GM23338 (cell line): ENCODE measurements around the gene DOCK7. TPM values are rescaled to one million over a fixed set of nuclear protein-coding genes. Genes with fewer than 3 reads are reported as not detected.
A peak's percentile ranks its signal among the peaks of the same experiment; 100 is the strongest.

Experiments used
- ATAC-seq: fragments of 200-7000 bp; cut with Tn5 transposase; 3 replicates; pipeline ENCODE4 v1.9.1; 2020
- DNase-seq: peaks from one replicate; pipeline ENCODE4 v3.0.0-alpha.2; 2015; ENCODE audit warnings: low spot score
- H2AFZ ChIP-seq: fragments of 200-600 bp; sonication (generic); 2 replicates; pipeline ENCODE4 v1.8.0; 2016; ENCODE audit warnings: antibody characterized with exemption, mild to moderate bottlenecking, moderate library complexity
- H3F3A ChIP-seq: fragments of 200-600 bp; sonication (generic); replicated peaks from 2 replicates; pipeline ENCODE4 v1.8.0; 2017; ENCODE audit warnings: antibody characterized with exemption, mixed run types, low read depth
- H3K27ac ChIP-seq: fragments of 200-600 bp; sonication (generic); 2 replicates; pipeline ENCODE4 v1.6.1; 2016; ENCODE audit warnings: low read depth
- H3K27me3 ChIP-seq: fragments of 200-600 bp; sonication (generic); 2 replicates; pipeline ENCODE4 v1.8.0; 2016; ENCODE audit warnings: mild to moderate bottlenecking, mixed run types, moderate library complexity; ENCODE audit not compliant: insufficient read depth
- H3K36me3 ChIP-seq: fragments of 200-600 bp; sonication (generic); 2 replicates; pipeline ENCODE4 v1.8.0; 2016; ENCODE audit warnings: mild to moderate bottlenecking; ENCODE audit not compliant: insufficient read depth
- H3K4me1 ChIP-seq: fragments of 200-600 bp; sonication (generic); 2 replicates; pipeline ENCODE4 v1.8.0; 2016; ENCODE audit warnings: mild to moderate bottlenecking, moderate library complexity; ENCODE audit not compliant: insufficient read depth
- H3K4me2 ChIP-seq: fragments of 200-600 bp; sonication (generic); 2 replicates; pipeline ENCODE4 v1.7.1; 2017; ENCODE audit warnings: mixed run types
- H3K4me3 ChIP-seq: fragments of 200-600 bp; sonication (generic); 2 replicates; pipeline ENCODE4 v1.6.1; 2016; ENCODE audit warnings: mixed run types
- H3K79me2 ChIP-seq: fragments of 200-600 bp; sonication (generic); replicated peaks from 2 replicates; pipeline ENCODE4 v1.8.0; 2017; ENCODE audit warnings: mild to moderate bottlenecking; ENCODE audit not compliant: insufficient read depth
- H3K9me2 ChIP-seq: fragments of 200-600 bp; sonication (generic); 2 replicates; pipeline ENCODE4 v1.8.0; 2017; ENCODE audit not compliant: insufficient read depth
- H4K20me1 ChIP-seq: fragments of 200-600 bp; sonication (generic); replicated peaks from 2 replicates; pipeline ENCODE4 v1.8.0; 2017; ENCODE audit warnings: mild to moderate bottlenecking; ENCODE audit not compliant: insufficient read depth
- H3K27ac Mint-ChIP-seq: 2 replicates; pipeline ENCODE4 v1.8.0; 2020; ENCODE audit warnings: inconsistent platforms, mild to moderate bottlenecking, moderate library complexity, mixed read lengths
- H3K27me3 Mint-ChIP-seq: 3 replicates; pipeline ENCODE4 v1.8.0; 2022; ENCODE audit warnings: low read depth, mild to moderate bottlenecking, moderate library complexity, mixed read lengths, inconsistent platforms; ENCODE audit not compliant: insufficient read depth, poor library complexity
- H3K36me3 Mint-ChIP-seq: 3 replicates; pipeline ENCODE4 v1.8.0; 2021; ENCODE audit warnings: low read depth, mild to moderate bottlenecking, inconsistent platforms, moderate library complexity, mixed read lengths
- H3K4me1 Mint-ChIP-seq: 3 replicates; pipeline ENCODE4 v1.8.0; 2020; ENCODE audit warnings: mild to moderate bottlenecking, inconsistent platforms, mixed read lengths
- H3K4me3 Mint-ChIP-seq: 3 replicates; pipeline ENCODE4 v1.8.0; 2021; ENCODE audit warnings: moderate library complexity, mild to moderate bottlenecking, inconsistent platforms, mixed read lengths
- H3K9me3 Mint-ChIP-seq: 3 replicates; pipeline ENCODE4 v1.8.0; 2020; ENCODE audit warnings: moderate library complexity, mild to moderate bottlenecking, inconsistent platforms, mixed read lengths
- CREB1 ChIP-seq: fragments of 250-450 bp; sonication (Bioruptor Pico); IDR thresholded peaks from 2 replicates; pipeline ENCODE4 v1.5.0; 2020; ENCODE audit warnings: low read depth, mild to moderate bottlenecking, moderate library complexity
- EZH2 ChIP-seq: fragments of 200-600 bp; sonication (generic); IDR thresholded peaks from one replicate; pipeline ENCODE4 v1.8.0; 2017; ENCODE audit warnings: antibody characterized with exemption, mild to moderate bottlenecking, low read depth; ENCODE audit not compliant: unreplicated experiment
- EZH2phosphoT487 ChIP-seq: fragments of 200-600 bp; sonication (generic); IDR thresholded peaks from one replicate; pipeline ENCODE4 v1.8.1; 2018; ENCODE audit warnings: antibody characterized with exemption; ENCODE audit not compliant: unreplicated experiment
- JUNB ChIP-seq: IDR thresholded peaks from one replicate; pipeline ENCODE4 v1.6.1; 2016; ENCODE audit warnings: antibody characterized with exemption; ENCODE audit not compliant: unreplicated experiment
- NANOG ChIP-seq: IDR thresholded peaks from 2 replicates; pipeline ENCODE4 v1.6.1; 2016; ENCODE audit warnings: antibody characterized with exemption, borderline replicate concordance
- POLR2AphosphoS5 ChIP-seq: IDR thresholded peaks from 2 replicates; pipeline ENCODE4 v1.6.1; 2016; ENCODE audit warnings: antibody characterized with exemption, low read depth
- ZNF114 ChIP-seq: fragments of 250-450 bp; sonication (Bioruptor Pico); IDR thresholded peaks from 2 replicates; pipeline ENCODE4 v1.5.0; 2020; ENCODE audit warnings: mild to moderate bottlenecking, moderate library complexity
- ZNF462 ChIP-seq: fragments of 250-450 bp; sonication (Bioruptor Pico); IDR thresholded peaks from 2 replicates; pipeline ENCODE4 v1.5.0; 2020; ENCODE audit warnings: mild to moderate bottlenecking, moderate library complexity
- polyA plus RNA-seq: library from polyadenylated mRNA; unstranded; fragments of >200 nt; fragmentation: Nextera tagmentation; extraction: Ambion mirVana; gene quantifications from 2 replicates; pipeline ENCODE4 v1.2.1, GENCODE V29; 2016
- total RNA-seq: library from RNA; depleted of rRNA; stranded (reverse); fragments of >200 nt; shearing (Covaris generic); gene quantifications from 2 replicates; pipeline ENCODE4 v1.2.3, GENCODE V29; 2014
- TF ChIP-seq, protein P1 (sequence below): IDR thresholded peaks from one replicate; pipeline ENCODE4 v1.6.1; 2018; ENCODE audit warnings: antibody characterized with exemption; ENCODE audit not compliant: unreplicated experiment

Gene DOCK7
- total and polyA plus RNA-seq, 2 experiments from 2014 or later: 20.5 to 37.3 TPM

- TF ChIP-seq ZNF462 (no peak), EZH2phosphoT487 (no peak), POLR2AphosphoS5 (no peak)
Measured at GRCh38 chr1:62439652-62440371, 248.4 kb downstream of the DOCK7 start (continued).

- peak overlapping the region; percentile 89 for H3K4me3 Mint-ChIP-seq
- Histone ChIP-seq H3K79me2 (peaks cover 60% of the 10 kb centered on the region), H3K4me1 (peaks cover 16% of the 10 kb centered on the region), H2AFZ (no peak overlapping the region), H3K9me2 (no peaks in the 10 kb centered on the region), H3K4me3 (peak overlapping the region; percentile 87), H3K36me3 (peaks cover 4% of the 10 kb centered on the region), H3F3A (peaks cover 6% of the 10 kb centered on the region; the same call in 1 of the 2 replicates), H3K27me3 (no peaks in the 10 kb centered on the region), H4K20me1 (peaks cover 28% of the 10 kb centered on the region), H3K27ac (no peak overlapping the region), H3K4me2 (peak overlapping the region; percentile 93)
- peaks cover 17% of the 10 kb centered on the region for H3K4me1 Mint-ChIP-seq
- H3K36me3 Mint-ChIP-seq: peaks cover 30% of the 10 kb centered on the region; the same call in 2 of the 3 replicates
- no peak for ATAC-seq
- H3K27ac Mint-ChIP-seq: no peak overlapping the region; the same call in 1 of the 2 replicates
- no peaks in the 10 kb centered on the region for H3K9me3 Mint-ChIP-seq
- peak; percentile 7 for DNase-seq
- H3K27me3 Mint-ChIP-seq: peaks cover 17% of the 10 kb centered on the region
- TF ChIP-seq, protein P1, sequence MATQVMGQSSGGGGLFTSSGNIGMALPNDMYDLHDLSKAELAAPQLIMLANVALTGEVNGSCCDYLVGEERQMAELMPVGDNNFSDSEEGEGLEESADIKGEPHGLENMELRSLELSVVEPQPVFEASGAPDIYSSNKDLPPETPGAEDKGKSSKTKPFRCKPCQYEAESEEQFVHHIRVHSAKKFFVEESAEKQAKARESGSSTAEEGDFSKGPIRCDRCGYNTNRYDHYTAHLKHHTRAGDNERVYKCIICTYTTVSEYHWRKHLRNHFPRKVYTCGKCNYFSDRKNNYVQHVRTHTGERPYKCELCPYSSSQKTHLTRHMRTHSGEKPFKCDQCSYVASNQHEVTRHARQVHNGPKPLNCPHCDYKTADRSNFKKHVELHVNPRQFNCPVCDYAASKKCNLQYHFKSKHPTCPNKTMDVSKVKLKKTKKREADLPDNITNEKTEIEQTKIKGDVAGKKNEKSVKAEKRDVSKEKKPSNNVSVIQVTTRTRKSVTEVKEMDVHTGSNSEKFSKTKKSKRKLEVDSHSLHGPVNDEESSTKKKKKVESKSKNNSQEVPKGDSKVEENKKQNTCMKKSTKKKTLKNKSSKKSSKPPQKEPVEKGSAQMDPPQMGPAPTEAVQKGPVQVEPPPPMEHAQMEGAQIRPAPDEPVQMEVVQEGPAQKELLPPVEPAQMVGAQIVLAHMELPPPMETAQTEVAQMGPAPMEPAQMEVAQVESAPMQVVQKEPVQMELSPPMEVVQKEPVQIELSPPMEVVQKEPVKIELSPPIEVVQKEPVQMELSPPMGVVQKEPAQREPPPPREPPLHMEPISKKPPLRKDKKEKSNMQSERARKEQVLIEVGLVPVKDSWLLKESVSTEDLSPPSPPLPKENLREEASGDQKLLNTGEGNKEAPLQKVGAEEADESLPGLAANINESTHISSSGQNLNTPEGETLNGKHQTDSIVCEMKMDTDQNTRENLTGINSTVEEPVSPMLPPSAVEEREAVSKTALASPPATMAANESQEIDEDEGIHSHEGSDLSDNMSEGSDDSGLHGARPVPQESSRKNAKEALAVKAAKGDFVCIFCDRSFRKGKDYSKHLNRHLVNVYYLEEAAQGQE: no peak
- no peak for TF ChIP-seq EZH2
- TF ChIP-seq POLR2AphosphoS5: no peak
- no peak for TF ChIP-seq NANOG
- TF ChIP-seq JUNB: no peak
- no peak for TF ChIP-seq ZNF114
- no peak for TF ChIP-seq CREB1 (CRISPR knock-in tag)
Measured at GRCh38 chr1:62438163-62438562, 250.0 kb downstream of the DOCK7 start.
